ENCODE results near the gene PPP6R3.
"Not testable (repeated sequence)": the region's sequence is repeated elsewhere in the genome, so short reads cannot be mapped to it uniquely, and the experiment has no call there.

PPP6R3 gene

DNA sequence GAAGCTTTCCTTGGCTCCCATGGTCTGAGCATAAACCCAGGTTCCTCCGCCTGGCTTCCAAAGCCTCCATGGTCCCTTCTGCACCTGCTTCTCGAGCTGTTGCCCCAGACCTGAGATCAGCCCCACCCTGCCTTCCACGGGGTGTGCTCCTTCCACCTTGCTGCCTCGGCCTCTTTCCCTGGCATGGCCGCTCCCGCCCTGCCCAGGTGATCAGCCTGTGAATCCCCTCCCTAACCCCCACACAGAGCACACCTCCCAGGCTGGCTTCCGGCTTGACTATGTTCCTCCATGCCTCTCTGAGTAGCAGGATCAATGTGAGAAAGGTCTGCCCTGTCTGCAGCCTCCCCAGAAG, 2.7 kb upstream of the PPP6R3 start:
- no peak for DNase-seq (ENCODE audit: low read depth)

DNA sequence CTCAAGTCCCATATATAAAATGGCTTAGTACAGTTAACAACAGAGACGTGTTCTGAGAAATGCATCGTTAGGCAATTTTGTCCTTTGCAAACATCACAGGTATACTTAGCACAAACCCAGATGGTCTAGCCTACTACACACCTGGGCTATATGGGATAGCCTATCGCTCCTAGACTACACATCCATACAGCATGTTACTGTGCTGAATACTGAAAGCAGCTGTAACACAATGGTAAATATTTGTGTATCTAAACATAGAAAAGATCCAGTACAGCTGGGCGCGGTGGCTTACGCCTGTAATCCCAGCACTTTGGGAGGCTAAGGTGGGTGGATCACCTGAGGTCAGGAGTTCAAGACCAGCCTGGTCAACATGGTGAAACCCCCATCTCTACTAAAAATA, 2.2 kb upstream of the PPP6R3 start:
- DNase-seq (ENCODE audit: low read depth), result not testable (repeated sequence)

- DNase-seq (ENCODE audit: low read depth), result peak; percentile 92
These were observed 439 bp upstream of the PPP6R3 start for GRCh38 chr11:68459886-68460740.

- DNase-seq (ENCODE audit: low read depth), result no peak
These were observed 994 bp downstream of the PPP6R3 start for GRCh38 chr11:68461575-68461917.

DNA sequence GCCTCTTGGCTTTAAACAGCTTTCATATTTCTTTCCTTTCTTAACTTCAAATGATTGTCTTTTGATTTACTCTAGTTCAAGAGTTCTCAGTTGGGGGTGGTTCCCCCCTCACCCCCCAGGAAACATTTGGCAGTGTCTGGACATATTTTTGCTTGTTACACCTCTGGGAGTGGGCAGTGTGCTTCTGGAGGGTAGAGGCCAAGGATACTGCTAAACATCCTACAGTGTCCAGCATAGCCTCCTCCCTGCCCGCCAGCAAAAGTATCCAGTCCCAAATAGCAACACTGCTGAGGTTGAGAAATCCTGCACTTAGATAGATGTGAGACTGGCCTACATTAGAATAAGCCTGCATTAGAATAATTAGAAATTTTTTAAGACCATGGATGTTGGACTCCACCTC, 3.2 kb downstream of the PPP6R3 start:
- no peak for DNase-seq (ENCODE audit: low read depth)

- DNase-seq (ENCODE audit: low read depth), result no peak
These were observed 6.8 kb downstream of the PPP6R3 start for GRCh38 chr11:68467201-68467834.

- DNase-seq (ENCODE audit: low read depth), result no peak
These were observed 7.8 kb downstream of the PPP6R3 start for GRCh38 chr11:68468217-68468828.

- DNase-seq (ENCODE audit: low read depth), result no peak
These were observed 8.6 kb downstream of the PPP6R3 start for GRCh38 chr11:68469122-68469521.

DNA sequence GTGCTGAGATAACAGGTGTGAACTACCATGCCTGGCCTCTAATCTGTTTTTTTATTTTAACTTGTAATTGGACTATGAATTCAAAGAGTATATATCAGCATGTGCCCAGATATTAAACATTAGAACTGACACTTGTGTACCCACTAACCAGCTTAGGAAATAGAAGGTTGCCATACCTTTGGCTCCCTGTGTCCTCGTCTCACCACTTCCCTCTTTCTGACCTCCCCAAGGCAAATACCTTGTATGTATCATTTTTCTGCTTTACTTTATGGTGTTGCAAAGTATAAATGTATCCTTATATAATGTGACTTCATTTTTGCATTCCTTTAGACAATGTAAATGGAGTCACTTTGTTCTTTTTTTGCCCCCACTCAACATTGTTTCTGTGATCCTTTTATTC, 9.1 kb downstream of the PPP6R3 start:
- DNase-seq (ENCODE audit: low read depth), result no peak

DNA sequence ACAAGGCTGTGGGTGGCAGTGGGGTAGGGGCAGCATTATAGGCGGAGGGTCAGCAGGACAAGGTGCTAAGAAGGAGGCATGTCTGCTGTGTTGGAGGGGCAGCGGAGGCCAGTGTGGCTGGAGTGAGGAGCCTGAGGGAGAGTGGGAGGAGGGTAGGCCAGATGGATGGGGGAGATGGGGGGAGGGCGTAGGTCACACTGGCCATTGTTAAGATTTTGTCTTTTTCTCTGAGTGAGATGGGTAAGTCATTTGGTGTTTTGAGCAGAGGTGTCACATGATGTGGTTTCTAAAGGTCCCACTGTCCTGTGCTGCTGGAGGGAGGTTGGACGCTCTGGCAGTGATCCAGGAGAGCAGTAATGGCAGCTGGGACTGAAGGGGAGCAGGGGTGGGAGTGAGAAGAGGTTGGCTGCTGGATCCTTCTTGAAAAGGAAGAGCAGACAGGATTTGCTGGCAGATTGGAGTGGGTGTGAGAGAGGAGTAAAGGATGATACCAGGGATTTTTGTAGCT, 9.8 kb downstream of the PPP6R3 start:
- DNase-seq (ENCODE audit: low read depth), result no peak

DNA sequence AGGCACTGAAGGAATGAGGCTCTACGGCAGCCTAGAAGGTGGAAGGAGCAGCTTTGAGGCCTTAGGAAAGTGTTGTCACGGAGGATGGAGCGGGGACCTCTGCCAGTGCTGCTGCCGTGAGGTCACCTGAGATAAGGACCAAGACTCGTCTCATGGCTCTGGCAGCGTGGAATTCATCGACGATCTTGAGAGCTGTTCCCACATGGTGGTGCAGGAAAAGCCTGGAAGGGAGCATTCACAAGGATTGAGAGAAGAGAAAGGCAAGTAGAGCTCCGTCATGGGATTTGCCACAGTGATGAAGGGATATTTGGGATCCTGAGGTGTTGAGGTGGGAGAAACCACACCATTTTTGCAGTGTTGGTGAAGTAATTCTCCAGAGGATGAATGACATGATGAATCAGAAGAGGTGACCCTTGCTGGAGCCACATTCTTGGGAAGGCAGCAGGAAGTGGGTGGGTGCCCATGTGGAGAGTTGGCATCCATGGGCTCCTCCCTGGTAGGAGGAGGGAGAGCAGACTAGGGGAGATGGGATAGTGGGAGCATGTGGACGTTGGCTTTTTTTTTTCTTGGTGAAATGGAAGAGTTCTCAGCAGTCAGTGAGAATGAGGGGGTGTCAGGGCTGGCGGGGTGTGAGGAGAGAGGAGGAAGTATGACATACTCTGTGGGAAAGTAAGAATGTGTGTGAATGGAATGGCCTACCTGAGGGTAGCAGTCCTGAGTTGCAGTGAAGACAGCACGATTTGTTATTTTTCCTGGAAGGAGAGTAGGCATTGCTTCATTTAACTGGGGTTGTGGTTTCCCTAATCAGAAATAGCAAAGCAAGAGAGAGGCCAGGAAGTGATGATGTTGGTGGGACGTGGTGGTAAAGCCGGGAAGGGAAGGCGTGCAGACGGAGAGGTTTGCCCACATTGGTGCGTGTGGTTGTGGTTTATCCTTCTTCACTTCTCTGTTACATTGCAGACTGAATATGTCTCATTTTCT, 11.1 kb downstream of the PPP6R3 start:
- DNase-seq (ENCODE audit: low read depth), result peak; percentile 50

GRCh38 chr11:68472778-68473177, 12.2 kb downstream of the PPP6R3 start:
- no peak for DNase-seq (ENCODE audit: low read depth)

- no peak for DNase-seq (ENCODE audit: low read depth)
These were observed 13.1 kb downstream of the PPP6R3 start for GRCh38 chr11:68473693-68474092.

- not testable (repeated sequence) for DNase-seq (ENCODE audit: low read depth)
These were observed 15.1 kb downstream of the PPP6R3 start for GRCh38 chr11:68475626-68476025.

GRCh38 chr11:68479390-68479789, 18.8 kb downstream of the PPP6R3 start:
- no peak for DNase-seq (ENCODE audit: low read depth)

DNA sequence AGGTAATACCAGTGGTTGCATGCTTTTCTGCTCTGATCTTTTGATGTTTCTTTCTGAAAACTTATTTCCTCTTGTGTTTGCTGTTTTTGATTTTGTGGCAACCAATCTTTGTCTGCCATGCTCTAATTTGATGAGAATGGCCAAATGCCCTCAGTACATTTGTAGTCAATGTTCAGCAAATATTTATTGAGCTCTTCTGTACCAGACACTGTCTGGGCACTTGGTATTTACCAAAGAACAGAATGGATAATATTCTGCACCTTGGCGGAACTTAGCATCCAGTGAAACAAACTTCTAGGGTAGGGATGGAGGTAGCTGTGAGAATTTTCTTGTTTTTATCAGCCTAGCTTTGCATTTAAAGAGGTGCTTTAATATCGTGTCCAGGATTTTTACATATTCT, 19.6 kb downstream of the PPP6R3 start:
- no peak for DNase-seq (ENCODE audit: low read depth)

- no peak for DNase-seq (ENCODE audit: low read depth)
These were observed 20.4 kb downstream of the PPP6R3 start for GRCh38 chr11:68480852-68481510.

DNA sequence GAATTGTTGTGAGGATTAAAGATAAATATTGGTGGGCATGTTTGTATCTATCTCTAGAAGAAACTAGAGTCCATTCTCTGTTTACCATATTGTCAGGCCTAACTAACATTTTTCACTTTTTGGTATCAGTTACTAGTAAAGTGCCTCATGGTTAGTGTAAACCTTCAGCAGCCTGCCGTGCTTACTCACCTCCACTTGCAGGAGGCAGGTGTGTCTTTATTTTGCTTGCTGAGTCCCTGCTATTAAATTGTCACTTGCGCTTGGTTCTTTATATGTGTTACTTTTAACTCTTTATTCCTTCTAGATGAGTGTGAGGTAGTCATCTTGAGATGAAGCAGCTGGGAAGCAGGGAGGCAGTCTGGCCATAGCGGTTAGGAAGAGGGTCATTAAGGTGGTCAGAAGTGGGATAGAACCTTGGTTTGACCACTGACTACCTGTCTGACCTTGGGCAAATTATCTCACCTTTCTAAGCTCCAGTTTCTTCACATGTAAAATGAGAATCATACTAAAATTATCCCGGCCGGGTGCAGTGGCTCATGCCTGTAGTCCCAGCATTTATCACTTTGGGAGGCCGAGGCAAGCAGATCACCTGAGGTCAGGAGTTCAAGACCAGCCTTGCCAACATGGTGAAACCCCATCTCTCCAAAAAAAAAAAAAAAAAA, 21.2 kb downstream of the PPP6R3 start:
- DNase-seq (ENCODE audit: low read depth), result no peak

DNA sequence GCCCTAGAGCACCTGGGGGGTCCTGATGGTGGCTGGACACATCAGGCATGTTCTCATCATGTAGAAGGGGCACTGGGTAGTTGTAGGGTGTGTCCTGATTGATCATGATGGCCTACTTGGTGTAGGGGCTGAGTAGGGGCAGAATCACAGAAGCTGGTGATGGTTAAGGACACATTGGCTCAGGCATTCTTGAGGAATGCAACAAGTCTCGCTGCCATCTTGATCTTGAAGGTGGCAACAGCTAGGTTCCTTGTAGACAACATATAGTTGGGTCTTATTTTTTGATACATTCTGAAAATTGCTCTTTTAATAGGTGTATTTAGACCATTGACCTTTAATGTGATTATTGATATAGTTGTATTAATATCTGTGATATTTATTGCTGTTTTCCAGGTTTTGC, 28.1 kb downstream of the PPP6R3 start:
- no peak for DNase-seq (ENCODE audit: low read depth)

- no peak for DNase-seq (ENCODE audit: low read depth)
These were observed 34.7 kb downstream of the PPP6R3 start for GRCh38 chr11:68495220-68495729.

DNA sequence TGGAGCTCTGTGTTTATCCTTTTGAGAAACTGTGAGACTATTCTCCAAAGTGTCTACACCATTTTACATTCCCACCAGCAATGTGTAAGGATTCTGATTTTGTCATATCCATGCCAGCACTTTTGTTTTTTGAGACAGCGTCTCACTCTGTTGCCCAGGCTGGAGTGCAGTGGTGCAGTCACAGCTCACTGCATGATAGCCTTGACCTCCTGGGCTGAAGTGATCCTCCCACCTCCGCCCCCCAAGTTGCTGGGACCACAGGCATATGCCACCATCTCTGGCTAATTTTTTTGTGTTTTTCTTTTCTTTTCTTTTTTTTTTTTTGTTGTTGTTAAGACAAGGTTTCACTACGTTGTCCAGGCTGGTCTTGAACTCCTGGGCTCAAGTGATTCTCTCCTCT, 35.3 kb downstream of the PPP6R3 start:
- DNase-seq (ENCODE audit: low read depth), result no peak

All from activated T-cell treated with anti-CD3 and anti-CD28 coated beads for 48 hours (primary cell).